GM12892 (cell line): ENCODE data around the gene CEMIP2.
A peak's percentile ranks its signal among the peaks of the same experiment; 100 is the strongest.

ENCODE experiments used
- DNase-seq: peaks from one replicate; pipeline ENCODE4 v3.0.0; 2011; ENCODE audit not compliant: insufficient read length
- FAIRE-seq: peaks from 2 replicates; lab custom pipeline; 2011; peaks lifted over from hg19 to GRCh38; lab: Jason Lieb, UNC
- POLR2A ChIP-seq: IDR thresholded peaks from 2 replicates; pipeline ENCODE4 v1.6.1; 2011; ENCODE audit warnings: low read depth, low read length, control low read depth
- POLR2AphosphoS5 ChIP-seq: IDR thresholded peaks from 2 replicates; pipeline ENCODE4 v1.6.1; 2011; ENCODE audit warnings: low read depth, low read length, control low read depth
- TAF1 ChIP-seq: IDR thresholded peaks from 2 replicates; pipeline ENCODE4 v1.6.1; 2011; ENCODE audit warnings: low read depth, mild to moderate bottlenecking, control low read depth, low read length, borderline replicate concordance

CEMIP2 gene

DNA sequence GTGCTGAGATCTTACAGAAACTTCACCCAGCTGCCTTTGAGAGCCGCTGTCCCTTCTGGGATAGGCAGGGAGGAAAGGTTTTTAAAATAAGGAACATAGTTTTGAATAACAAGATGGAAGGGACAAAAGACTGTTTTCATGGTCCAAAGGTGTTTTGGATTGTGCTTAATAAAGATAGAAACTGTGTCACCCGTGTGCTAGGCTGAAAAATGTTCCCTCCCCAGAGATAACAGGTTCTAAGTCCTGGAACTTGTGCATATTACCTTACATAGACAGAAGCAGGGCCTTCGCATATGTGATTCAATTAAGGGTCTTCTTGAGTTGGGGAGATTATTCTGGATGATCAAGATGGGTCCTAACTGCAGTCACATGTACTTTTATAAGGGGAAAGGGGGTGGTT lies 1.9 kb upstream of the CEMIP2 start:
- FAIRE-seq (no peak), DNase-seq (no peak)
- TF ChIP-seq POLR2A (no peak), POLR2AphosphoS5 (no peak)

DNA sequence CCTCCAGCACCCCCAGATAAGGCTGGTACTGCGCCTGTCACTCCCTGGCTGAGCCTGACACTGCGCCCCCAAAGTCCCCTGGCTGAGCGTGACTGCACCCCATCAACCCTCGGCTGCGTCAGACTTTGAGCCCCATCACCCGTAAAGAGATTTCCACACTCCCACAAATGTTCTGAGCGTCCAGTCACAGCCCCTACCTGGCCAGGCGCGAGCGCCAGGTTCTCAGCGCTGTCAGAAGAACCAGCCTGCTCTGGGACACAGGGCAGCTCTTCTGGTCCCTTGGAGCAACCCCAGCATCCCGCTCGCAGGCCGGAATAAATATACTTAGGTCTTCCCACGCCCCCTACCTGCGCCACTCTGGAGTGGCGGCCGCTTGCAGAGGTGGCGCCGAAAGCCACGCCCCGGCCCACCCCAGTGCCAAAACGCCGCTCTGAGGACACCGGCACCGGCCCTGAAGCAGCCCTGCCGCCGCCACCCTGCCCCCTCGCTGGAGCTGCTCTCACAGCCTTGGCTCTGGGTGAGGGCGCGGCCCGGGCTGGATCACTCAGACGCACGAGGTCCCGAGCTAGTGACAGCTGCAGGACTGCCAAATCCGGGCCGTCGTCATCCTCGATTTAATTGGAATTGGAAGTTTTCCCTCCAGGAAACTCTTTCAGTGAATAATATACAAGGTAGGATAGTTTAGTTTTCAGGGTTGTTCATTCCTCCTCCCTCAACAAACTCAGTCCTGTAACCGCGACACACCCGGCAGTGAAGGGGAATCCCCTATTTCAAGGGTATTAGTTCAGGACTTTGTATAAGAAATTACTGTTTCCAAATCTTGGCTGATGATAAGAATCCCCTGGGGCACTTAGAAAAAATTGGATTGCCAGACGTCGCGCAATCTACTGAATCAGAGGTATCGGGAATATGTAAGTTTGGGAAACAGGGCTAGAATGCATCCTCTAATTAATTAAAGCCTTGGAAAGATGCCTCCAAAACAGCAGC lies 1.2 kb upstream of the CEMIP2 start:
- TF ChIP-seq POLR2AphosphoS5, result no peak
- no peak for TF ChIP-seq TAF1
- no peak for TF ChIP-seq POLR2A
- no peak for FAIRE-seq
- DNase-seq, result peak; percentile 13

DNA sequence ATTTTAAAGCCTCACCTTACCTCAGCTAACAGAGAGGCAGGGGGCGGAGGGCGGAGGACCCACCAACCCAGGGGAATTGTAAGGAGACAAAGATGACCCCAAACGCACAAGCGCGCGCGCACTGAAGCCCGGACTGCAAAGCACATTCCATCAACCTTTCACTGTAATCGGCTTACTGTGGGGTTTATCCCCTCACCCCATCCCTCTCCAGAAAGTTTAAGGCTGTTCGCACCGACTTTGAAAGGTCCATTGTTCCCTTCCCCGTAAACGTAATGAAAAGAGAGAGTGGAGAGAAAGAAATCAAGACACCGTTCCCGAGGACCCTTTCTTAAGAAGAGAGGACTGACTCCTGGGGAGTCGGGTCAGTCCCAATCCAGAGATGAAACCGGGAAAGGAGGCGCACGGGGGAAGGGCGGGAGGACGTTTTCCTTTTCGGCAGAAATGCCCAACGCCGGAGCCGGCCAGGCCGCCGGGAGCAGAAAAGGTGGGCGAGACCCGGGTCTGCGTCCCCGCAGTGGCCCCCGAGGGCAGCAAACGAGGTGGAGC lies 464 bp downstream of the CEMIP2 start:
- FAIRE-seq (no peak), DNase-seq (no peak)
- no peak for TF ChIP-seq POLR2A
- no peak for TF ChIP-seq TAF1
- no peak for TF ChIP-seq POLR2AphosphoS5

DNA sequence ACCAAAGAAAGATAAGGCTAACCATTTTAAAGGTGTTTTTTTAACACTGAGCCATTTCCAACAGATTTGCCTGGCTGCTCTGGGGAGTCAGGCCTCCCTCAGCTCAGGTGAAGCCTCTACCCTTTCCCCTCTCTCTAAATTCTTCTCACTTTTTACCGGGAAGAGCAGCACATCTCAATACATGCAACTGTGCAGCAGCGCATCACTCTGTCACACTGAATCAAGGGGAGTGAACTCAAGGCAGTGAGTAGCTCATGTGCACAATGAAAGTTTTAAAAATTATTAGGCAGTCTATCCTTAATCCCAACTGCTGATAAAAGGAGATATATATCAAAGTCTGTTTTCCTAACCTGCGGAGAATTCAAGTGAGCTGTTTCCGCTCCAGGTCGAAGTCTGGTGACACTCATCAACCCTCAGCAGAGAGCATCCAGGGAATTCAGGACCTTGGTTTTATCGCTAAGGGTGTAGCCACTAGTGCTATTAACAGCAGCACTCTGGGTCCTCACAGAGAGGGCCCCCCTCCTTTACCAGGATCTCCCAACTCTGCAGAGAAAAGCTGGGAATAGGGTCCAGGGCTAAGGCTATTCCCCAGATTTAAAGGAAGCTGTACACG lies 1.0 kb downstream of the CEMIP2 start:
- TF ChIP-seq POLR2A (no peak), TAF1 (no peak), POLR2AphosphoS5 (no peak)
- FAIRE-seq, result peak; percentile 30
- no peak for DNase-seq

DNA sequence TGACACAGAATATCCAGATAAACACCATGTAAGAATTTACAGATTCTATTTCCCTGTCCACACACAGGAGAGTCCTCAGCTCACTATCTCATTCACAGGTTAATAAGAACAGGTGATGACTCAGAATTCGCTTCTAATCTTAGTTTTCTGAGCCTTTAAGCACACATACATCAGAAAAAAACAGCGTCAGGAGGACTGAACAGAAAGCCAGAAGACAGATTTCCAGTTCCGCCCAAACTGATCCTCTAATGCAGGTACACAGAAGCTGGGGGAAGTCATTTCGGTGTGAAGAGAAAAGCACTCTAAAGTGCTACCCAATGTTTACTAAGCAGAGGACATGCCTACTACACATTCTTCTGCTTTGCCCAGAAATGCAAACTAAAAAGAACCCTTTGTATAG lies 1.6 kb downstream of the CEMIP2 start:
- TF ChIP-seq POLR2AphosphoS5 (no peak), TAF1 (no peak), POLR2A (no peak)
- FAIRE-seq, result no peak
- no peak for DNase-seq

DNA sequence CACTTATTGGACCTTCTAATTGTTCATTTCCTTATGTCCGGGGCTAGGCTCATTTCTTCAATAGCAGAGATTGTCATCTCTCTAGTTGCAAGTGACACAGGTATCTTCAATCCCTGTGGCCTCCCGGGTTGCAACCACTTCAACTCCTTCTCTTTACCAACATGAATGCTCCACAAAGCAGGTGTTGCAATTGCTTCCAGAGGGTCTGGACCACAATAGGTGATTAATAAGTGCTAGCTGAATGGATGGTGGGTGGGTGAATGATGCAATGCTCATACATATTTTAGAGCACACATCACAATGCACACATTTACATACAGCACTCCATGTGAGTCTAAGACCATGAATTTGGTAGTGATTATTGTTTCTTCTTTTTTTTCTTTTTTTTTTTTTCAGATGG lies 2.6 kb downstream of the CEMIP2 start:
- DNase-seq, result no peak
- no peak for TF ChIP-seq POLR2A
- TF ChIP-seq TAF1, result no peak
- no peak for TF ChIP-seq POLR2AphosphoS5
- no peak for FAIRE-seq

DNA sequence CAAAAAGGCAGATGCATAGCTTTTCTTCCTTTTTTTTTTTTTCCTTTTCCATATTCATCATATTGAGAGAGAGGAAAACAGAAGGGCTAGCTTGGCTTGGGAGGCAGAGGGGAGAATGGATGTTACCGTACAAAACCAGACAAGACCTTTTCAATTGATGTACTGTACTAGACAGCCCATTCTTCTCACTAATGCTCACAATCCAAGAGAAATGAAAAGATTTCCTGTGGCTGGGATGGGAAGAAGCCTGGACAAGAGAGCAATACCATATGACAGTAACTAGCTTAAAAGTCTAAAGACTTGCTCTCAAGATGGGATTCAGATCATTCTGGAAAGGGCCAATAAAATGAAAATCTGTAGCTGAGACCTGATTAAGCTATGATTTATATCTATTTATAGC lies 3.4 kb downstream of the CEMIP2 start:
- no peak for TF ChIP-seq TAF1
- TF ChIP-seq POLR2A, result no peak
- TF ChIP-seq POLR2AphosphoS5, result no peak
- DNase-seq (no peak), FAIRE-seq (no peak)

DNA sequence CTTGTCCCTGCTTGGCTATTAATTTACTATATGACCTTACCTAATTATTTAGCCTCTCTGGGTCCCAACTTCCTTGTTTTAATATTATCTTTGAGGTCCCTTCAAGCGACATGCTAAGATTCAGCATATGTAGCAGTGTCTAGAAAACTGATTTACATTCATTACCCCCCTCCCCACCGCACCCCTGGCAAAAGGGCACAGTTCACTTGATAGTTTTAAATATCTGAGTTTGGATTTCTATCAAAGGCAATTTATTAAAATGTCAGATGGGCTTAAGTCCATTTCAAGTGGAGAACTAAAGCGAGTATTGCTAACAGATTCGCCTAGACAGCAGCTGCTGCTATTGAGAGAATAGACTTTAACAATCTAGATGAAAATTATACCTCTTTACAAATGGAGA lies 3.9 kb downstream of the CEMIP2 start:
- TF ChIP-seq TAF1, result no peak
- no peak for TF ChIP-seq POLR2AphosphoS5
- TF ChIP-seq POLR2A, result no peak
- no peak for DNase-seq
- no peak for FAIRE-seq

DNA sequence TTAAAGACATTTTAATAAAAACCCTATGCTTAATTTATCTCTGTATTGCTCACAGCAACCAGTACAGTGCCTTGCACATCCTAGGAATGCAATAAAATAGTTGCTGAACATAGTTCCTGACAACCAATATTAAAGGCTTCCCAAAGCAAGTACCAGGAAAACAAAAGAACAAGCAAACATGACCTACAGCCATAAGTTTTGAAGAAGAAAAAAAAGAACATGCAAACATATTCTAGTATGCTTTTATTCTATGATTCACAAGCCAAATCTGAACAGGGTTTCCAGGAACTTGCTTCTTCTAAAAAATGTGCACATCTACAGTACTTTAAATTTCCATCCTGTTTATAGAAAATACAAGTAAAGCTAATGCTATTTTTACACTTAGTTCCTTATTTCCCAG lies 4.5 kb downstream of the CEMIP2 start:
- TF ChIP-seq TAF1 (no peak), POLR2AphosphoS5 (no peak), POLR2A (no peak)
- DNase-seq, result no peak
- FAIRE-seq, result no peak

DNA sequence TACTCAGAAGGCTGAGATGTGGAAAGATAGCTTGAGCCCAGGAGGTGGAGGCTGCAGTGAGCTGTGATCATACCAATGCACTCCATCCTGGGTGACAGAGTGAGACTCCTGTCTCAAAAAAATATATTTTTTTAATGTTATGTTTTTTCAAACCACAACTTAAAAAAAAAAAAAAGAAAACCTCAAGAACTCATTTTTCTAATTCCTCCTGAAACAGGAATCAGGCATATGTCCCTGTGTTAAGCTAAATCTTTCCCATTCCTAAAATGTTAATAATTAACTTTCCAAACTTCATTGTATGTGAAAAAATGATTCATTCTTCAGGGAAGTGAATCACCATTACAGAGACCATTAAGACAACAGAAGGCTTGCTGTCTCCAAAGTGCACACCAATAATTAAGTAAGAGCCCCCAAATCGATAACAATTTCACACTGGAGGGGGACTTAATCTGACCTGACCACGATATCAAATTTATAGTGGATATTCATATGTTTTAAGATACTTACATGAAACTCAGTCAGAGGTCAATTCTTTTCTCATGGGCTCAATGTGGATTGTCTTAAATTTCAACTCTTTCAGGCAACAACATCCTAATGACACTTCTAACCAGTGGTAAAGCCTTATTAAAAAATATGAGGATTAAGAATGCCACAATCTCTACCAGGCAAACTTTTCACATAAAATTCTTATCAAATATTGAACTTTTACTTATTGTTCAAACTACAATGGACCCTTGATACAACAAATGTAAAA lies 5.2 kb downstream of the CEMIP2 start:
- no peak for TF ChIP-seq POLR2AphosphoS5
- no peak for TF ChIP-seq TAF1
- TF ChIP-seq POLR2A, result no peak
- no peak for FAIRE-seq
- DNase-seq, result no peak

DNA sequence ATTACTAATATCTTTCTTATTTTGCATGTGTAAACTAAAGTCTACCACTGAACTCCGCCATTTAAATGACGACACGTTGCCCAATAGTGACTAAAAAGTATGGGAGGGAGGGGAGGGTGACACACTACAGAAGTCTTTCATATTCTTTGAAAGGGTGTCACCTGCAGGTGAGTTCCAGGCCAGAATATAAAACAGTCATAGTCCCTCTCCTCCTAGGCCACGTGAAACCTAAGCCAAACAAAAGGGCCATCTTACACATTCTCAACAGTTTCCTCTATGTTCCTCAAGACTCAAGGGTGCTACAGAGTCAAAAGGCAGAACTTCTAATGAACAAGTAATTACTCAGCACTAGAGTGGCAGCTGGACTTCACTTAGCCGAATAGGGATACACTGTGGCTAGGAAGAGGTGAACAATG lies 6.4 kb downstream of the CEMIP2 start:
- TF ChIP-seq POLR2A (no peak), TAF1 (no peak)
- no peak for FAIRE-seq

DNA sequence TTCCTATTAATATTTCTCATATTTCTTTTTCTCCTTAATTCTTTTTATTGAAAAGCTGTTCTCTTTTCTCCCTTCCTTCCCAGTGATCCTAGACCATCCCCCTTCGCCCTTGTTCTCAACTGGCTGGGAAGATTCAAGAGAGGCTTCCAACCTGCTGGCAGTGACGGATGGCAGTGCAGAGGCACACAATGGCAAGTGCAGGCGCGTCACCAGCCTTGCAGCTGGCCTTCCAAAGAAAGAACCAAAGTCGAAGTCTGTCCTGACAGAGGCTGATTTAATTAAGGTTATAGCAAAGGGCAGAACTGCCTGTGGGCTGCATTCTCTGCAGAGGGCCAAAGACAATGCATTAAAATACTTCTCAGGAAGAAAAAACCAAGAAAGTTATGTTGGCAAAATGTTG lies 7.4 kb downstream of the CEMIP2 start:
- TF ChIP-seq TAF1, result no peak
- no peak for TF ChIP-seq POLR2A
- TF ChIP-seq POLR2AphosphoS5, result no peak
- DNase-seq (no peak), FAIRE-seq (no peak)

More for the DNA sequence above, 6.4 kb downstream of the CEMIP2 start:
- DNase-seq, result no peak
